Activated naive CD4-positive, alpha-beta T cell (primary cell): ENCODE data around the gene PIGS.

Experiments
- DNase-seq, 4 experiments: peaks; one replicate each; lab custom pipeline; 2025; lab: John Stamatoyannopoulos, UW

Gene PIGS

DNA sequence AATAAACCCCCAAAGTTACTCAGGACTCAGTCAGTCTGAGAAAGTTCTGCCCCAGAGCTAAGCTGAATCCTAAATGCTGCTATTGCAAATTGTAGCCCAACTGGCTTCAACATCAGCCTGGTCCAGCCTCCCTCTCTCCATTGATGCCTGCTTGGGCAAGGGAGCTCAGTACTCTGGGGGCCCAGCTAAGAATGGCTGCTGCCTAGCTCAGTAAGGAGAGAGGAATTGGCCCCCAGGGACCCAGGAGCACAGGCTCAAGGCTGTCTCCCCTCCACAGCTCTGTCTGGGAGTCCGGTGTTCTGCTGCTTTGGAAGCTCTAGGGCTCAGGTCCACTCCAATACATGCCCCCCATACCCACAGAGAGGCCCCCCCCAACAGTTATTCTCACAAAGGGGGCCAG is 20.5 kb downstream of the PIGS start:
- no peak for DNase-seq

GRCh38 chr17:28549236-28550132 is 21.8 kb downstream of the PIGS start:
- DNase-seq = peak in 3 of 4 experiments; percentile 12 to 29 (median 12)

DNA sequence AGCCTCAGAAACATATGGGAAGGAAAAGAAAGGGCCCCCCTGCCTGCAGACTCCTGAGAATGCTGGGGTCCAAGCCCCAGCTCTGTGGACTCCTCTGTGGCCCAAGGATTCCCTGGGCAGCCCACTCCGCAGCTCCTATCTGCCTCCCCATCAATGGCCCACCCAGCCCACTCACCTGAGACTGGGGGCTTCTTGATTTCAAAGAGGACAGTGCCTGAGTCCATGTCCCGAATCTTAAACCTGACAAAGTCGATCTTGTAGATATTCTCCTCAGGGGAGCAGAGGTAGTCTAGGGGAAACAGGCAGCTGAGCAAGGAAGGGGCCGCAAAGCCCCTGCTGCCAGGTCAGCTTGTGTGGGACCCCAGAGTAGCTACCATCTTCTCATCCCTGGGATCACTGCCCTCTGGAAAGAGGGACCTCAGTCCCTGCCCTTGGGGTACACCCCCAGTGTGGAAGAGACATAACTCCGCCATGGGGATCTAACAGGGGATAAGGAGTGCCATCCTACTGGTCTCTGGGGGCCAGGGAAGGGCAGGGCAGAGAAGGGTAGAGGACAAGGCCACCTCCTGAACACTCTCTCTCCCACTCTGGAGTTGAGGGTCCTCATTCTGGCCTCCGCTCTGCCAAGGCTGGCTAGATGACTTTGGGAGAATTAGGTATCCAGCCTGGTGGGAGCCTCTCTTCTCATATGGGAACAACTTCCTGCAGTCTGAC is 22.8 kb downstream of the PIGS start:
- DNase-seq = no peak

DNA sequence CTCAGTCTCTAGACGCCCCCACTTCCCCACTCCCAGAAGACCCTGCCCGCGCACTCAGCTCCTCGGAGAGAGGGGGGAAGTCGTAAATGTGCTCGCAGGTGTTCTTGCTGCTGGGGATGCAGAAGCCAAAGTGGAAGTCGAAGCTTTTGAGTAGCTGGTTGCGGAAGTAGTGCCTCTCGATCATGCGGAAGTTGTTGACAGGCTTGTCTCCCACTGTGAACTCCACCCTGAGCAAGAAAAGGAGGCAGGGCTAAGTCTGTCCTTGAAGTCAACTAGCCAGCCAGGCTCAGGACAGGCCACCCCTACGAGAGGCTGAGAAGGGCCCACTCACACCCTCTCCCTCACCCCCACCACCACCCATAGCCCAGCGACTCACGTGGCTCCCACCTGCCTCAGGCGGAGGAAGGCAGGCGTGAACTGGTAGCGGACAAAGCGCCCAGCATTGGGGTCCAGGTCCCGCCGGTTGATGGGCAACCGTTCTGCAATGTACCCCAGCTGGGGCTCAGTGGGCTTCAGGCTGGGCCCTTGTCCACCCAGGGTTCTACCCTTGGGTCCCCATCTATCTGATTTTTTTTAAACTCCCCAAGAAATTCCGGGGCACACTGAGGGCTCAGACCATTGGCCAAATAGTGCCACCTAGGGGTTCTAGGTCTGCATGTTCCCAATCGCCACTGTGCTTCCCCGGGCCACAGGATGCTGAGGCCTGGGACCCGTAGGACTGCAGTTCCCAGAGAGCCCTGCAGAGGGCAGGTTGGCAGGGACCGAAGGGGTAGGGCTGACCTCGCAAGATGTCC is 23.5 kb downstream of the PIGS start:
- DNase-seq = peak; percentile 16 to 39 (median 26)

DNA sequence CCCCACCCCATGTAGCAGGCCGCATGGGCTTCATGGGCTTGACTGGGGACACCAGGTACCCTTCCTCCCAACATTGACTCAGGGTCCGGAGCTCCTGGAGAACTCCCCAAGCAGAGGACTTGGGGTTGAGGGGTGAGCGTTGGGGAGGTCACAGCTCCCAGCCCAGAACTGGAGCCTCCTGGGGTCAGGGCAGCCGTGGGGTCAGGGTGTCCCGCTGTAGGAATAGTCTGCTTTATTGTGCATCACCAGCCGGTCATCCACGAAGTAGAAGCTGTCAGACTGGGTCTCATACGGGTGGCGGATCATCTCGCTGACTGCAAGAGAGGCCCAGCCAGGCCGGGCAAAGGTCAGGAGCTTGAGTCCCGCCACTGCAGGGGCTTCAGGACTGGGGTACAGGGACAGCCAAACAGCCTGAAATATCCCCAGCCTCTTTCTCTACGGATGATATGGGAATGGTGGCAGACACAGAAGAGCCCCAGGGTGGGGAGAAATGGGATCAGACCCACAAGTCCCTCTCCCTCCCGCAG is 24.2 kb downstream of the PIGS start:
- no peak for DNase-seq

- no peak for DNase-seq
Measured at GRCh38 chr17:28545787-28546415, 25.4 kb downstream of the PIGS start.

DNA sequence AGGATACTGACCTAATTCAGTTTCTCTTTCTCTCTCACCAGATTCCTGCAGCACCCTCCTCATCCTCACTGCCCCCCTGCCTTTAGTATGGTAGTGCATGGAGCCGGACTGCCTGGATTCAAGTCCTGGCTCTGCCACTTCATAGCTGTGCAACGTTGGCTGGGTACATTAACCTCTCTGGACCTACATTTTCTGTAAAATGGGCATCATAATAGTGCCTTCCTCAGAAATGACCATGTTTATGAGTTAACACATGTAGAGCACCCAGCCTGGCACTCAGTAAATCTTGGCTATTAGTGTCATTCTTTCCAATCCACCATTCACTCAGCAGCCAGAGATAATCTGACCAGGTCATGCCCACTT is 26.2 kb downstream of the PIGS start:
- no peak for DNase-seq

DNA sequence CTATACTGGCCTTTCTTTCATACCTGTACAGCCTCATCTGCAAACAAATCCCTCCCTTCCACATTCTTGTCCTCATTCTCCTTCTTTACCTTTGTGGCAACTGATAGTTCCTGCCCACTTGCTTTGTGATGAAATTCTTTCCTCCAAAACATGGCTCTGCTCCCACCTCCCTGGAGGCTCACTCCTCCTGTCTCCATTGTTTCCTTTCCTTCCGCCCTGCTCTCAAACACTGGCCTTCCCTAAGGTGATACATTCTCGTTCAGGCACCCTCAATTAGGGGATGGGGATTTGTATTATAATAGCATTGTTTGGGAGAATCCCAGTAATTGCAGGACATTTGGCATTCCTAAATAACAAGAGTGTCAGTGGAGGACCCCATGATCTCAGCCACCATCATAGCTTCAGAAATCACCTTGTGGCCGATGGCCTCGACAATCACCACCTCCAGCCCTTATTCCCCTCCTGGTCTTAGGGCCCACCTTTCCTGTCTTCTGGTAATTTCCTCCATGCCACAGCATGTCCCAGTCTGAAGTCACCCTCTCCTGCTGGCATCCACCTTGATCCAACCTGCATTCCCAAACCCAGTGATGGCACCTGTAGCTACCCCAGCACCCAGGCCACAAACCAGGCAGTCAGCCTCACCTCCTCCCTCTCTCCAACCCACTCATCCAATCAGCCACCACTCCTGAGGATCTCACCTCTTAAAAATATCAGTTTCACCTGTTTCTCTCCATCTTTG is 26.8 kb downstream of the PIGS start:
- DNase-seq = no peak

DNA sequence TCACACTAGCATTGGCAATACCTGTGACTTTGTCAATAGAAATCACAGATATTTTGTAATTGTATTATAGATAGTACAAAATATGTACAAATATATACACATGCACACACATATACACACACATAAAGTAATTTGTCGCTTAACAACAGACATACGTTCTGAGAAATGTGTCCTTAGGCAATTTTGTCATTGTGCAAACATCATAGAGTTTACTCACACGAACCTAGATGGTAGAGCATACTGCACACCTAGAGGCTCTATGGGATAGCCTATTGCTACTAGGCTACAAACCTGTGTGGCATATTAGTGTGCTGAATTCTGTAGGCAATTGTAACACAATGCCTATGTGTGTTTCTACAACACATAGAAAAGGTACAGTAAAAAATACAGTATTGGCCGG is 29.9 kb downstream of the PIGS start:
- no peak for DNase-seq

GRCh38 chr17:28540231-28540630 is 31.1 kb downstream of the PIGS start:
- no peak for DNase-seq

- DNase-seq = no peak
Measured at GRCh38 chr17:28538296-28538895, 32.9 kb downstream of the PIGS start.

DNA sequence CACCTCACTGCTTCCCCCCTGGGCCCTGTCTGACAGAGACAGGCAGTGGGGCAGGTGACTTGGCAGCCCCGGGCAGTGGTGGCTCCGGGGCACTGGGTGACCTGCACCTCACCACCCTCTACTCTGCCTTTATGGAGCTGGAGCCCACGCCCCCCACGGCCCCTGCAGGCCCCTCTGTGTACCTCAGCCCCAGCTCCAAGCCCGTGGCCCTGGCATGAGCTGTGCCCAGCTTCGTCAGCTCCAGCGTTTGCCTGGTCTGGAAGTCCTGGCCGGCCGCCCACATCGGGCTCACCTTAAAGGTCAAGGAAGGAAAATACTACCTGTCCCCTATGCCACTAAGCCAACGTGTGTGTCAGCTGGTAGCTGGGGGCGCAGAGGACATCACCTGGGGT is 34.1 kb downstream of the PIGS start:
- no peak for DNase-seq

DNA sequence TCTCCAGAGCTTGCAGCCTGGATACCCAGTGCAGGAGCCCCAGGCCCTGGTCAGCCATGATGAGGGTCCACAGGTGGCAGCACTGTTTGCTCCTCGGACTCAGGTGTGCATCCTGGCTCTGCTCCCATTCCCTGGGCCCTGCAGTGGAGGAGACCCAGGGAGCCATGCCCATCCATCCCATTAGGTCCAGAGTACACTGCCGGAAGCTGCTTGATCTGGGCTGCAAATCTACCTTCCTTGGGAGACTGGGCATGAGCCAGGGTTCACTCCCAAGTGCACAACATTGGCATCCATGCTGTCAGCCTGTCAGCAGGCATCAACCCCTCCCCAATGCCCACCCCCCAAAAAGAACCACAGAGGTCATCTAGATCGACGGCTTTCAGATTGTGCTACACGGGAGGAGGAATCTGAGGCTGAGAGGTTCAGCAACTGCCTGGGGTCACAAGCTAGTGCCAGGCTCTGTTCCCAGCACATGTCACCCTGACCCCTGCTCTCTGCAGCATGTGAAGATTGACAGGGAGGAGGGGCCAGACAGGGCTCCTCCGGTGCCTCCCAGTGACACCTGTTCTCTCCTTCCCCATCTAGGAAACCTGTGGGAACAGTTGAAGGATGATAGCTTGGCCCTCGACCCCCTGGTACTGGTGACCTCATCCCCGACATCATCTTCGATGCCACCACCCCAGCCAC is 34.6 kb downstream of the PIGS start:
- no peak for DNase-seq

GRCh38 chr17:28534740-28535375 is 36.5 kb downstream of the PIGS start:
- DNase-seq = no peak

DNA sequence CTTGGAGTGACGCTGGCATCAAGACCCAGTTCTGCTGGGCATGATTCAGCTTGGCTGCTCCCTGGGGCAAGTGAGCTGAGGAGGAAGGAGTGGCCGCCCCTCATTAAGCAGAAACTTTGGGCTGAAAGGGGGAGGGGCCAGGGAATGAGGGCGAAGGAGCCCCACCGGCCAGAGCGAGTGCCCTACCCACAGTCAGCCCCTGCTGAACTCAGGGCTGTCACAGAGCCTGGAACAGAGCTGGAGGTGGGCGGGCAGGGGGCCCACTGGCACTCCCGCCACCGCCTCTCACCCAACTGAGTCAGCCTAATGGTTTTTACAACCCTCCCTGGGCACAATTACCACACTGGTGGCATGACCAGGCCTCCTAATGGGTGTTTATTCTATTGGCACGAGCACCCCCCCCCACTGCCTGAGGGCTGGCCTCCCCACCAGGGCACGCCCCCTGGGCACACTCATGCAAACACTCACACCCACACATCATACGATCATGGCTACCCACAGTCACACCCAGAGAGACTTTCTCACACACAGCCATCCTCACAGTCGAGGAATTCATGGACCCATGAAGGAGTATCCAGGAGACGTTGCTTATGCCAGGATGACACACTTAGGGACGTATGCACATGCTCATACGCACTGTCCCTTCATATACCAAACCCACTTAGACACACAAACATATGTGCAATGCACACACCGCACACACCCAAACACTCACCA is 38.1 kb downstream of the PIGS start:
- DNase-seq = no peak

- DNase-seq = no peak
Measured at GRCh38 chr17:28532050-28532960, 39.0 kb downstream of the PIGS start.

- no peak for DNase-seq
Measured at GRCh38 chr17:28530926-28531325, 40.4 kb downstream of the PIGS start.

- no peak for DNase-seq
Measured at GRCh38 chr17:28530250-28530649, 41.1 kb downstream of the PIGS start.
